T-helper 1 cell treated with Interleukin-12 subunit alpha and Interleukin-12 subunit beta and Interleukin-4 antibody, amounts not matched to agents 30 ng/mL and 1 ng/mL, for 36 hours (primary cell): ENCODE measurements around the gene ANKS6. TPM values are rescaled to one million over a fixed set of nuclear protein-coding genes. Genes with fewer than 3 reads are reported as not detected.
"Not testable (repeated sequence)": the region's sequence is repeated elsewhere in the genome, so short reads cannot be mapped to it uniquely, and the experiment has no call there.

Experiments used
- intact Hi-C: fragments of 100-400 bp; cut with micrococcal nuclease; formaldehyde crosslinking; loops from one replicate; pipeline ENCODE4 v1.15.1; 2024
- total RNA-seq: library from RNA; stranded (reverse); gene quantifications from 2 replicates; pipeline ENCODE4 v1.2.3, GENCODE V29; 2022

ANKS6 gene
- total RNA-seq, 1 donor from 2014 or later: 6.1 TPM

- intact Hi-C loops: no loop called here
Measured at GRCh38 chr9:98707166-98708102, 88.9 kb downstream of the ANKS6 start.

- intact Hi-C loops: no loop called here
Measured at GRCh38 chr9:98706651-98707165, 89.6 kb downstream of the ANKS6 start.

GRCh38 chr9:98702835-98703380 lies 93.4 kb downstream of the ANKS6 start:
- intact Hi-C loops: no loop called here

GRCh38 chr9:98702340-98702739 lies 94.0 kb downstream of the ANKS6 start:
- intact Hi-C loops: no loop called here

- intact Hi-C loops: no loop called here
Measured at GRCh38 chr9:98701576-98701975, 94.8 kb downstream of the ANKS6 start.

- intact Hi-C loops: no loop called here
Measured at GRCh38 chr9:98700801-98701200, 95.6 kb downstream of the ANKS6 start.

GRCh38 chr9:98698856-98699255 lies 97.5 kb downstream of the ANKS6 start:
- intact Hi-C loops: no loop called here

- intact Hi-C loops: no loop called here
Measured at GRCh38 chr9:98694943-98695342, 101.4 kb downstream of the ANKS6 start.

GRCh38 chr9:98692392-98692791 lies 104.0 kb downstream of the ANKS6 start:
- intact Hi-C loops: no loop called here

- intact Hi-C loops: no loop called here
Measured at GRCh38 chr9:98691890-98692289, 104.5 kb downstream of the ANKS6 start.

- intact Hi-C loops: no loop called here
Measured at GRCh38 chr9:98690686-98691085, 105.7 kb downstream of the ANKS6 start.

GRCh38 chr9:98688710-98689495 lies 107.5 kb downstream of the ANKS6 start:
- intact Hi-C loops: no loop called here

- intact Hi-C loops: no loop called here
Measured at GRCh38 chr9:98687911-98688310, 108.4 kb downstream of the ANKS6 start.

GRCh38 chr9:98686961-98687855 lies 109.1 kb downstream of the ANKS6 start:
- intact Hi-C loops: no loop called here

GRCh38 chr9:98684816-98685215 lies 111.5 kb downstream of the ANKS6 start:
- intact Hi-C loops: not testable (repeated sequence)

Other genes starting within 250 kb of the ANKS6 start
- not detected in 2 replicates for gene GABBR2, start 87.6 kb downstream of the ANKS6 start, total RNA-seq
- gene GALNT12, start 11.1 kb upstream of the ANKS6 start, total RNA-seq: 3.3 and 4.0 TPM in 2 replicates
- gene COL15A1, start 147.4 kb upstream of the ANKS6 start, total RNA-seq: 0.49 and 0.51 TPM in 2 replicates